ENCODE data around the gene TP73.
A peak's percentile ranks its signal among the peaks of the same experiment; 100 is the strongest.

TP73 gene

DNA sequence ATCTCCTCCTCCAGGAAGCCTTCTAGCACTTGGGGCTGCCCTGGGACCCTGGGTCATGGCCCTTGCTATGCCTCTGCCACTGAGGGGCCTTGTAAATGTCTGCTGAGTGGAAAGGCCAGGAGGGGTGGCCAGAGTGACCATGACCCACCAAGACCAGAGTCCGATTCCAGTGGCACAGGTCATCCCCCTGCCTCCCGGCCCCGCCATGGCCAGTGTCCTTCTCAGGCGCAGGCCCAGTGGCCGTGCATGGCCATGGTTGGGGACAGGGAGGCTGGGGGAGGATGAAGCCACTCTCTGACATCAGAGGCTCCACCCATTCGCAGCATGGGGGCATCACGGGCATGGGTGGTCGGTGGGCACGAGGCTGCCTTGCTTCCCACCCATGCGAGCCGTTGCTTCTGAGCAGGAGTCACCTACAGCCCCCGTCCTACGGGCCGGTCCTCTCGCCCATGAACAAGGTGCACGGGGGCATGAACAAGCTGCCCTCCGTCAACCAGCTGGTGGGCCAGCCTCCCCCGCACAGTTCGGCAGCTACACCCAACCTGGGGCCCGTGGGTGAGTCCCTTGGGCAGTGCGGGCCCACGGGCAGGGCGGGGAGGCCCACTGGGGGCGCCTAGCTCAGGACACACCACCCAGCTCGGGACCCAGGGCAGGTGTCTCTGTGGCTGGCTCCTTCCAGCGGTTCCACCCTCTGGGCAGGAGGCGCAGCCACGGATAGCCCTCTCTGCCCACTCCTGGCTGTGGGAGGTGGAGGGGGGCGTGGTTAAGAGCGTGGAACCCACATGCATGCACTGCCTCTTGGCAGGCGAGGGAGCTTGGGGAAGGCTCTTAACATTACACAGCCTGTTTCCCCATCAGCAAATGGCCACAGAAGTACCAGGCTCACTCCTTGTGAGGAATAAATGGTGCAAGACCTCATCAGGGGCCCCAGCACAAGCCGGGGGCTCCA is 77.6 kb downstream of the TP73 start:
- DNase-seq: no peak

DNA sequence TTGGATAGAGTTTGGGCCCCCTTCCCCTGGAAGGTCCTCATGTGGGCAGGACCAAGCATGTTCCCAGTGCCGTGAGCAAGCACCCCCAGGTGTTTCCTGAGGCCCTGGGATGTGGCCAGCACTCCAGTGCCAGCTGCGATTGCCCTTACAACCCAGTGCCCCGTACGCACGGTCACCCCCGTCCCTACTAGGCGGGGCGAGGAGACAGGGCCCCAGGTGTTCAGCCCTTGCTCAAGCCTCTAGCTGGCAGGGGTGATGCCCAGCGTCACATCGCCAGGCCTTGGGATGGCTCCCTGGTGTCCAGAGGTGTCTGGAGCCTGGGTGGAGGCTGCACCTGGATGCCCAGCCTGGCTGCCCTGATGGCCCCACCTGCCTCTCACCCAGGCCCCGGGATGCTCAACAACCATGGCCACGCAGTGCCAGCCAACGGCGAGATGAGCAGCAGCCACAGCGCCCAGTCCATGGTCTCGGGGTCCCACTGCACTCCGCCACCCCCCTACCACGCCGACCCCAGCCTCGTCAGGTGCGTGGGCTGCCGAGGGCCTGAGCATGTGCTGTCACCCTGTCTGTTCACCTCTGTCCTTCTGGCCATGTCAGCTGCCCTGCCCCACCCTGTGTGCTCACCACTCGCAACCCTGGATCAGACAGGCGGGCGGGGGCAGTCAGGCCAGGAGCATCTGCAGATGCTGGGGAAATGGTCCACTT is 78.4 kb downstream of the TP73 start:
- DNase-seq: no peak

DNA sequence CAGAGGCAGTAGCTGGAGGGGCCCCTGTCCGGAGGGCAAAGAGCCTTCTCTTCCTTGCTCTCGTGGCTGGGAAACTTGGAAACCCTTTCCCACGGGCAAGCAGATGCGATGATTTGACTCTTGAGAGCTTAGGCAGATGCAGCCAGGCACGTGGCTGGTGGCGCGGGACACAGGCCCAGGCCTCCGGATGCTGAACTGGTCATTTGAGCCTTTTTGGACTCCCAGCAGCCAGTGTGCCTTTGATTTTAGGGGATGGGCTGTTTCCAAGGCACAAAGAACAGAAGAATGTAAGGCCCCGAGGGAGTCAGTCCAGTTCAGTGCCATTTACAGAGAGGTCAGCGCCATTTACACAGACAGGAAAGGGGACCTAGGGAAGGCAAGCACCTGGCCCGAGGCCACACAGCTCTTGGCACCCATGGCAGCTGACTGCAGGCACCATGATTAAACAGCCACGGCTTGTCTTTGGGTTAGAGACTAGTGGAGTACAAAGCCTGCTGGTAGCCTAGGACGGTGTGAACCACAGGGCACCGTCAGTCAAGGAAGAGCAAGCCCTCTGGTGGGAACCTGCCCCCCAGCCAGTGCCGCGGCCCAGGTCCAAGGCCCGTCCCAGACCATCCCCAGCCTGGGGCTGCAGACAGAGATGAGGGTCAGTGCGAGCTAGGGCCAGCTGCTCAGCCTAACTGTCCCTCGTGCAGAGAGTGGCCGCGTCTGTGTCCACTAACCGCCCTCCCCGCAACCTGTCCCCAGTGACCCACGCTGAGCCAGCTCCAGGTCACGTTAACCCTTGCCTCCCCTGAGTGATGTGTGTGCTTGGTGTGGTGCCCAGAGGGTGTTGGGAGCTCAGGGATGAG is 79.5 kb downstream of the TP73 start:
- DNase-seq: no peak

DNA sequence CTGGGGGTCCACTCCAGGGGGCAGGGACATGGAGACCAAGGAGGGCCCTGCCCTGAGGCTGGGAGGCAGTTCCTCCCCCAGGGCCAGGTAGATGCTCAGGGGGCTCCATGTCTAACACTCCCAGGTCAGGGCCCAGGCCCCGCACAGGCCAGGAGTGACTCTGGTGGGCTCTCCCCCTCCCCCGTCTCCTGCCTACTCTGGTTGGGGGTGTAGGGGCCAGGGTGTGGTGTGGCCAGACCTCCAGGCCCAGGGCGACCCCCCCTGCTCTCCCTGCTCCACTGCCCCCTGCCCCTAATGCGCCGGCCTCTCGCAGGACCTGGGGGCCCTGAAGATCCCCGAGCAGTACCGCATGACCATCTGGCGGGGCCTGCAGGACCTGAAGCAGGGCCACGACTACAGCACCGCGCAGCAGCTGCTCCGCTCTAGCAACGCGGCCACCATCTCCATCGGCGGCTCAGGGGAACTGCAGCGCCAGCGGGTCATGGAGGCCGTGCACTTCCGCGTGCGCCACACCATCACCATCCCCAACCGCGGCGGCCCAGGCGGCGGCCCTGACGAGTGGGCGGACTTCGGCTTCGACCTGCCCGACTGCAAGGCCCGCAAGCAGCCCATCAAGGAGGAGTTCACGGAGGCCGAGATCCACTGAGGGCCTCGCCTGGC is 80.2 kb downstream of the TP73 start:
- peak; percentile 53 for DNase-seq

DNA sequence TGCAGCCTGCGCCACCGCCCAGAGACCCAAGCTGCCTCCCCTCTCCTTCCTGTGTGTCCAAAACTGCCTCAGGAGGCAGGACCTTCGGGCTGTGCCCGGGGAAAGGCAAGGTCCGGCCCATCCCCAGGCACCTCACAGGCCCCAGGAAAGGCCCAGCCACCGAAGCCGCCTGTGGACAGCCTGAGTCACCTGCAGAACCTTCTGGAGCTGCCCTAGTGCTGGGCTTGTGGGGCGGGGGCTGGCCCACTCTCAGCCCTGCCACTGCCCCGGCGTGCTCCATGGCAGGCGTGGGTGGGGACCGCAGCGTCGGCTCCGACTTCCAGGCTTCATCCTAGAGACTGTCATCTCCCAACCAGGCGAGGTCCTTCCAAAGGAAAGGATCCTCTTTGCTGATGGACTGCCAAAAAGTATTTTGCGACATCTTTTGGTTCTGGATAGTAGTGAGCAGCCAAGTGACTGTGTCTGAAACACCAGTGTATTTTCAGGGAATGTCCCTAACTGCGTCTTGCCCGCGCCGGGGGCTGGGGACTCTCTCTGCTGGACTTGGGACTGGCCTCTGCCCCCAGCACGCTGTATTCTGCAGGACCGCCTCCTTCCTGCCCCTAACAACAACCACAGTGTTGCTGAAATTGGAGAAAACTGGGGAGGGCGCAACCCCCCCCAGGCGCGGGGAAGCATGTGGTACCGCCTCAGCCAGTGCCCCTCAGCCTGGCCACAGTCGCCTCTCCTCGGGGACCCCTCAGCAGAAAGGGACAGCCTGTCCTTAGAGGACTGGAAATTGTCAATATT is 81.0 kb downstream of the TP73 start:
- no peak for DNase-seq

DNA sequence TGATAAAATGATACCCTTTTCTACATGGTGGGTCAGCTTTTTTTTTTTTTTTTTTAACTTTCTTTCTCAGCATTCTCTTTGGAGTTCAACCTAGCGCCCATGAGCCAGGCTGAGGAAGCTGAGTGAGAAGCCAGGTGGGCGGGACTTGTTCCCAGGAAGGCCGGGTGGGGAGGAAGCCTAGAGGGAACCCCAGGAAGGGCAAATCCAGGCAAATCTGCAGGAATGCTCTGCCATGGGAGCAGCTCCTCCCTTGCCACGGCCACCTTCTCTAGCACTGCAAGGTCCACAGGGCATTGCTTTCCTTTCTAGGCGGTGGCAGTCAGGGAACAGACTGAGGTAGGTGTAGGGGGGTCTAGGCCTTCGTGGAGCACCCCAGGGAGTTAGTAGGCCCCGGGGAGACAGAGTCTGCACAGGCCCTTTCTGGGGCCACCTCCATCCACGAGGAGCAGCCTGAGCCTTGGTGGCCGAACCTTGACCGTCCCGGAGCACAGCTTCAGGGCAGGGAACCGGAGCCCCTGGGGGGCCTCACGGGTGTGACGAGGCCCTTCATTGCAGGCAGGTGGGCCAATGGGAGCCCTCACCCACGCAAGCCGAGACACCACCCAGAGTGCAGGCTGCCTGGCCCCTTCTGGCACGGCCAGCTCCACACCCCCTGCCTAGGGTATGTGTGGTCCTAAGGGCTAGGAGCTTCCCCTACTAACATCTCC is 81.7 kb downstream of the TP73 start:
- no peak for DNase-seq

DNA sequence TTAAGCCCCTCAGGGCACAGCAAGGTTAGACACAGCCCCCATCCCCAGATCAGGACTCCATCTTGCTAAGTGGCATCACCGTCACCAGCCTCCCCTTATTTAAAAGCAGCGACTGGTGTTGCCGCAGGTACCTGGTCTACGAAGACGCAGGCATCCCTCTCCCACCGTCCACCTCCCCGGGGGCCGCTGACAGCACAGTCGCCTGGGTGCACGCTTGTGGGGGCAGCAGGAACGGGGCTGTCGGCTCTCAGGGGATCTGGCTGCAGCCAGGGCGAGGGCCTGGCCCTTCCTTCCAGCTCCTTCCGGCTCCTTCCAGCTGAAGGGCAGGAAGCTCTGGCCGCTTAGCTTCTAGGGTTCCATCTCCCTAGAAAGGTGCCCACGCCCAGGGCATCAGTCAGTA is 82.3 kb downstream of the TP73 start:
- DNase-seq: no peak

DNA sequence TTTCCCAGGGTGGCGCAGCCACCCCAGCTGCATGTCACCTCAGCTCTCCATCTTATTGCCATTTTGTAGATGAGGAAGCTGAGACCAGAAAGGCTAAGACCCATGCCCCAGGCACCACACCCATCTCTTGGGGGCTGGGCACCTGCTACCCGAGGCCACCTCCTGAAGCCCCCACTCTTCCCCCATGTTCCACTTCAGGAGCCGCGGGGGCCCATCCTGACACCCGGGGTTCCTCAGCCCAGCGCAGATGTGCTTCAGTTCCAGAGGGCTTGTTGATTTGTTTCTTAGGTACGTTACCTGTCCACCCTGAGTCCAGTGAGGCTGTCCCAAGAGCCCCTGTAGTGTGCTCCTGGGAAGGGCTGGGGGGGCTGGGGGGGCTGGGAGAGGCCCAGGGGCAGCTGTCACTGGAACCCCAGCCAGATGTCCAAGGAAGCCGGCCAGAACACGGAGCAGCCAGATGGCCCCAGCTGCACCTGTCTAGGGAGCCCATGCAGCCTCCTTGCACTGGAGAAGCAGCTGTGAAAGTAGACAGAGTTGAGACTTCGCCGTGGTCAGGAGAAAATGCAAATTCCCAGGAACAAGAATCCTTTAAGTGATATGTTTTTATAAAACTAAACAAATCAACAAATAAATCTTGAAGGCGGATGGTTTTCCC is 82.8 kb downstream of the TP73 start:
- no peak for DNase-seq

DNA sequence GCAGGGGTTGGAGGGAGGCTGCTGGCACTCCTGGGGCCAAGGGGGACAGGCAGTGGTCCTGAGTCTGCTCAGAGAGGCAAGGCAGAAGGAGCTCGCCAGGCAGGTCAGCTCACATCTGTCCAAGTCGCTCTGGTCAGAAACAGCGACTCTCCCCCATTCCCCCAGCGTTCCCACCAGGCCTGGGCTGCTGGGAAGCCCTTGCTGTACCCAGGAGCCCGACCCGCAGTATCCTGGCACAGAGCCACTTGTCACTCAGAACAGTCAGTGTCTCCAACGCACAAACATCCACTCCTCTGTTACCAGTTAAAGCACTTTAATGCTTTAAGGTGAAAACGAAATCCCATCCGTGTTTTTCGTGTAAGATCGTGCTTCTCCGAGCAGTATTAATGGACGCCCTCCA is 83.4 kb downstream of the TP73 start:
- no peak for DNase-seq

DNA sequence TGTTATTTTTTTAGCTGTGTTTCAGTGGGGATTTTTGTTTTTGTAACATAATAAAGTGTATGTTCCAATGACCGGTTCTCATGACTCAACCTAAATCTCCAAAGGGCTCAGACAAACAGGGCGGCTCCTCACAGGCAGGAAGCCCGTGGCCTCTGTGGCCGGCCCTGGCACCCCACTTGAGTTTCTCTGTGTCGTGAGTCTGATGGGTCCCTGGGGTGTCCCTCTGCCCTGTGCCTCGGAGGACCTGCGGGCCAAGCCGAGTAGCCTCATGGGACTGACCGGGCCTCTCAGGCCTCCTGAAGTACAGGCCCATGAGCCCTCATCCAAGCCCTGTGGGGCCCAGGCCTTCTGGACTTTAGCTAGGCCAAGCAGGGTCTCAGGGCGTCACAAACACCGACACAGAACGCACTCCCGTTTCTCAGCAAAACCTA is 83.8 kb downstream of the TP73 start:
- DNase-seq: no peak

DNA sequence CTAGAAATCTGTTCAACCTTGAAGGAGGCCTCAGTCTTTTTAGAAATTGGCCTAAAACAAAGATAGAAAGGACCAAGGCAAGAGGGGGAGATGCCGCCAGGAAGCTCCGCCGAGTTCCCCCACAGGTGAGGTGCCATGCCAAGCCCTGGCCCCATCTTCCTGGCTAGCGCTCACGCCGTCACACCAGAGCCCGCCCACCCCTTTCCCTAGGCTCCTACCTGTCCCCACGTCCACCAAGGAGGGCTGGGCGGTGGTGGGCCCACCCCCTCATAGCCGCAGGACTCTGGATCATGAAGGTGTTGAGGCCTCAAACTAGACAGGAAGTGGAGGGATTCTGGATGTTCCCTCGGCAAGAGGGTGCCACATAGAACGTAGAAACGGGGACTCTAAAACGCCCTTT is 84.4 kb downstream of the TP73 start:
- no peak for DNase-seq

DNA sequence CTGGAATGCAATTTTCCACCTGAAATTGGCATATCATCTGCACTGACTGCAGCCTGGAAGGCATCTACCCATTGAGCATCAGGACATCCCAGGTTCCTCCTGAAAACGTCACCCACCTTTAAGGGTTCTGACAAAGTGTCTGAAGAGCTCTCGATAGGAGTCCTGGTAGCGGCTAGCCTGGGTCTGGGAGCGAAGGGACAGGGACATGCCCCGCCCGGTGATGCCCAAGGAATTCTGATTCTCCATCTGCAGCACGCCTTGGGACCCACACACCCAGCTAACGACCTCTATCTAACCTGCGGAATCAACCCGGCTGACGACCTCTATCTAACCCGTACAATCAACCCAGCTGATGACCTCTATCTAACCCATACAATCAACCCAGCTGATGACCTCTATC is 86.6 kb downstream of the TP73 start:
- DNase-seq: no peak

DNA sequence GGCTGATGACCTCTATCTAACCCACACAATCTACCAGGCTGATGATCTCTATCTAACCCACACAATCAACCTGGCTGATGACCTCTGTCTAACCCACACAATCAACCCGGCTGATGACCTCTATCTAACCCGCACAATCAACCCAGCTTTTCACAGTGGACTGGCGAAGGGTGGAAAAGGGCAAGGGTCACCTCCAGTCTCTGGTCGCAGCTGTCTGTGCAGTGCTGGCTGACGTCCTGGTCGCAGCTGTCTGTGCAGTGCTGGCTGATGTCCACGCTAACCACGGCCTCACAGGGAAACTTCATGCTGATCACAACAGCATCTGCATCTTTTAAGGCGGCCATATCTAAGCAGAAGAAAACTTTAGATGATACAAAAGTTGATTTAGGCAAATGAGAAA is 87.7 kb downstream of the TP73 start:
- no peak for DNase-seq

DNA sequence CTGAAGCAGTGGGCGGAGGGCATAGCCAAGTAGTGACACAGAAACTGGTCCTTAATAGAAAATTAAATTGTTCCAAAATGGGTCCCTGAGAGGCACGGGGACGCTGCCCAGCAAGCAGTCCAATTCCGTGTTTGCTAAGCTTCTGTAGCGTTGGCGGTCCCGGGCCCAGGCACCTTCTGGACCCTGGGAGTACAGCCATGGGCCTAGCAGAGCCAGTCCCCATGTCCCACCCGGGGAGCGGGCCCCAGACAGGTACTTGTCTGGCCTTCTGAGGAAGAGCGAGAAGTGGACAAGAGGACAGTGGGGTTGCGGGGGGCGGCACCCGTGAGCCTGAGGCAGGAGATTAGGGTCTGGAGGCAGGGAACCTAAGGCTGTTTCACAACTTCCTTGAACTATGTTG is 88.4 kb downstream of the TP73 start:
- DNase-seq: no peak

DNA sequence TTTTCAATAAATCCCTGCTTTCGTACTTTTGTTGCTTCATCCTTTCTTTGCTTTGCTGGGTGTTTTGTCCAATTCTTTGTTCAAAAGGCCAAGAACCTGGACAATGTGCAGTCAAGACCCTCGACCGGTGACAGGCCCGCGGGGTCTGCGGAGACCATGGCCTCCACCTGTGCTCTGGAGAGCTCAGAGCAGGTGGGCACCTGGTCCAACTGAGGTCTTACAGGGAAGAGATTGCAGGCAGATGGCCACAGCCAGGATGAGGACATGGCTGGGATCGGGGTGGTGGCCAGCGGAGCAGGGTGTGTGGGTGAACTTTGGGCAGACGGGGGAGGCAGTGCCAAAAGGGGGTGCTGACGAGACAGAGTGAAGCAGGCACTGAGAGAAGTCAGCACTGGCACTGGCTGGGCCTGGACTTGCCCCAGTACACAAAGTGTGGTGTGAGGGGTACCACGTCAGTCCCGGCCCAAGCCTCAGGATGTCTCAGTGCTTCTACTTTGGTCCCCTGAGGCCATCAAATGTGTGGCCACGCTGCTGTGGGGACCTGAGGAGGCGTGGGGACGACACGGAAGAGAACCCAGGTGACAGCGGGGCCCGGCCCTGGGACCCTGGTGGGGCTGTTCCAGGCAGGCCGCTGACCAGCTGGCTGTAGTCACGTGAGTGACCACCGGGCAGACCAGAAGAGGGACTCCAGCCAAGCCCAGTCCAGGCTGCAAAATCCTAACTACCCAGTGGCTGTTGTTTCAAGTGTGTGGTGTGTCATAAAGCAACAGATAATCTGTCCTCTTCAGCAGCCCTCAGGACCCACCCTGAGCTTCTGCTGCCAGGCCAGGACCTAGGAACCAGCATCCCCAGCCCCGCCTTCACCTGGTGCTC is 89.5 kb downstream of the TP73 start:
- DNase-seq: no peak

DNA sequence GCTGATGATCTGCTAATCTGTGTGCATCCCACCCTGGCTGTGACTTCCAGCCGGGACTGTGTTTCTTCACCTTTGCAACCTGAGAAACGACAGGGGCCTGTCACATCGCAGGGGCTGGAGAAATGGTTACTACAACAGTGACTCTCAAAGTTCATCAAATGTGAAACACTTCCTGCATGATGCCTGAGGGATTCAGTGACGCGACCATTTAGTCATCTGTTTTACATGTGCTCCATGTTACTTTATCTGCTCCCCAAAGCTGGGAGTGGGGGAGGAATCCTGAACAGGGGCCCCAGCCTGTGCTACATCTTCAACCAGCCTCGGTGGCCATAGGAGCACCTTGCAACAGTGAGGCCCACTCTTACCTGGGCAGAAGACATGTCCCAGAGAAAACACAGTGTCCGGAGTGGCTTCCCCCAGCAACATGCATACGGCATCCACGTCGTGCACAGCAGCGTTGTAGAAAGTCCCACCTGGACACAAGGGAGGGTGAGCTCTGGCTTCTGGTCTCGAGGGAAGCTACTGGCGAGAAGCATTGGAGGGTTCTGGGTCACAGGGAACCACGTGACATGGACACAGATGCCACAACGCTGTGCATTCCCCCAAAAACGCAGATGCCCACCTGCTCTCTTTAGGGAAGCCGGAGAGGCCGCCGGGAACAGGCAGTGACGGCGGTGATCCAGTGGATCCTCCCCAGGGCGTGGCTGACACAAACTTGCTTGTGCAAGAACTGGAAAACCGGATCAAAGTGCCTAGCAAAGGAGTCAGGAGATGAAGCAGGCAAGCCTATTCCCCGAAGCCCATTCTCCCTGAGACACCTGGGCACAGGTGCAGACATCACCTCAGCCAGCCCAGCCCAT is 90.4 kb downstream of the TP73 start:
- no peak for DNase-seq

DNA sequence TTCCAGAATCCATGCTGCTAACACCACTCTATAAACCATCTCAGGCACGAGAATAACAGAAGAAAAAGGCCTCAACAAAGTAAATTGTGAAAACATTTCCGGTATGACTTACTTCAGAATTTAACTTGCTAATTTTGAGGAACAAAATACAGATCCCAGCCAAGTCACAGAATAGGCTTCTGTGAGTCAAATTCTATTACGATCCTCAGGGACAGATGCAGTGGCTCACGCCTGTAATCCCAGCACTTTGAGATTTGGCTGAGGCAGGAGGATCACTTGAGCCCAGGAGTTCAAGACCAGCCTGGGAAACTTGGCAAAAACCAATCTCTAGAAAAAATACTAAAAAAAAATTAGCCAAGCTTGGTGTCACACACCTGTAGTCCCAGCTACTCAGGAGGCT is 91.1 kb downstream of the TP73 start:
- DNase-seq: no peak

DNA sequence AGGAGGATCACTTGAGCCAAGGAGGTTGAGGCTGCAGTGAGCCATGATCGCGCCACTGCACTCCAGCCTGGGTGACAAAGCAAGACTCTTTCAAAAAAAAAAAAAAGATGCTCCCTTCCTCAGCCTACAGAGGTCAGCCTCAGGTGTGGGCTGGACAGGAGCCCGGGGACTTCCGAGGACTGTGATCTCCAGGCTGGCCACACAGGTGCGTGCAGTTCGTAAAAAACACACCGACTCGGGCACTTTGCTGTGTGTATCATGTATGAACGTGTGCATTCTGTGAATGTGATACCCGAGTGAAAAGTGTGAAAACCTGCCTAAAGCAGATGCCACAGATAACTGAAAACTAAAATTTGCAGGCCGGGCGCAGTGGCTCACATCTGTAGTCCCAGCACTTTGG is 91.5 kb downstream of the TP73 start:
- DNase-seq: no peak
